SHP77 treated with DMSO at 0.1 percent for 48 hours (cell line): ENCODE measurements around the gene TAP2.

Source experiments
- DNase-seq: peaks from one replicate; lab custom pipeline; 2025; lab: John Stamatoyannopoulos, UW

TAP2 gene

DNA sequence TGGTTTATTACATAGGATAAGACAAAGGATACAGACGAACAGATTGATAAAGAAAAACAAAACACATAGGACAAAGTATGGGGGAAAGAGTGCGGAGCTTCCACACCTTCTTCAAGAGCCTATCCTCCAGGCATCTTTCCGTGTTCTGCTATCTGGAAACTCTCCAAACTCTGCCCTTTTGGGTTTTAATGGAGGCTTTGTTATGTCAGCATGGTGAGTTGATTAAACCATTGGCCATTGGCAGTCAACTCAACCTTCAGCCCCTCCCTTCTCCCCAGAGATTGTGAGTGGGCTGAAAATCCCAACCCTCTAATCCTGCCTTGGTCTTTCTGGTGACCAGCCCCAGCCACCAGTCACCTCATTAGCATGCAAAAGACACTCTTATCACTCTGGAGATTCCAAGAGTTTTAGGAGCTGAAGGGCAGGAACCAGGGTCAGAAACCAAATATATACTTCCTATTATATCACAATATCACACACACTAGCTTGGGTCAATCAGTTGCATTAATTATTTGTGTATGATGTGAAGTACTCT, 45.6 kb downstream of the TAP2 start:
- no peak for DNase-seq

DNA sequence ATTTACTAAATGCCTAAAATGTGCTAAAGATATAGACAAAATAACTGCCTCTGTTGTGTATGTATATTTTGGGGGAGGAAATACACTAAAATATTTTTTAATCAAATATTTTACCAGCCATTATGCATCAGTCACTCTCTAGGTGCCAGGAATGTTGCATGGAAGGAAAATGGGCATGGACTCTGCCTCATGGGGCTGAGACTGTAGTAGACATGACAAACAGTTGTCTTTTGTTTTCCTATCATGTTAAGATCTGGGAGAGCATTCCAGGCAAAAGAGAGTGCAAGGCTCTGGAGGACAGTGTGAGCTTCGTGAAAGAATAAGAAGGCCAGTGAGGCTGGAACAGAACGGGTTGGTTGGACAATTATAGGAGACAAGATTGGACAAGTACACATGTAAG, 48.2 kb downstream of the TAP2 start:
- DNase-seq = no peak
